Measurements from ENCODE around the gene DPH1.

Gene DPH1

DNA sequence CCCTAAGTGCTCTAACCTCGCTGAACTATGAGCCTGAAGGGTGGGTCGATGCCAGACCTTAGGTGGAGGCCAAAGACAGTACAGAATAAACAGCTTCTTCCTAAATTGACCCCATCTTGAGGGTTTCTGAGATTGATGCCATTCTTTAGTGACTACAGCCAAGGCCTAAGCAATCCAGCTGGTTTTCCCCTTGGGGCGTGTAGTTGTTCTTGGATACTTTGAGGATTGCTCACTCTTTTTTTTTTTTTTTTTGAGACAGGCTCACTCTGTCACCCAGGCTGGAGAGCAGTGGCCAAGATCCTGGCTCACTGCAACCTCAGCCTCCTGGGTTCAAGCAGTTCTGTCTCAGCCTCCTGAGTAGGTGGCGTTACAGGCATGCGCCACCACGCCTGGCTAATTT, 13.8 kb downstream of the DPH1 start:
- Histone ChIP-seq H4K20me1 (ENCODE audit: control insufficient read depth, insufficient read depth, low read depth, low read length) (peaks cover 3% of the 10 kb centered on the region; the same call in 1 of the 2 replicates), H3F3A (ENCODE audit: control insufficient read depth, insufficient read depth) (no peaks in the 10 kb centered on the region; the same call in 1 of the 2 replicates), H3K36me3 (ENCODE audit: control insufficient read depth, low read length) (peaks cover 26% of the 10 kb centered on the region), H3K4me3 (ENCODE audit: low read length) (no peak overlapping the region), H3K9me2 (replicated peaks; ENCODE audit: control insufficient read depth, low read length) (no peaks in the 10 kb centered on the region), H3K4me2 (ENCODE audit: low read length) (no peak overlapping the region), H3K4me1 (ENCODE audit: control insufficient read depth, low read length) (peaks cover 18% of the 10 kb centered on the region), H3K27me3 (ENCODE audit: control insufficient read depth, low read length) (peaks cover 3% of the 10 kb centered on the region), H3K27ac (ENCODE audit: low read depth, low read length) (no peak overlapping the region), H3K9me3 (ENCODE audit: control insufficient read depth, insufficient read depth, low read length) (no peaks in the 10 kb centered on the region), H3K79me2 (ENCODE audit: control insufficient read depth, low read length) (peaks cover 18% of the 10 kb centered on the region)
- TF ChIP-seq, protein P1, sequence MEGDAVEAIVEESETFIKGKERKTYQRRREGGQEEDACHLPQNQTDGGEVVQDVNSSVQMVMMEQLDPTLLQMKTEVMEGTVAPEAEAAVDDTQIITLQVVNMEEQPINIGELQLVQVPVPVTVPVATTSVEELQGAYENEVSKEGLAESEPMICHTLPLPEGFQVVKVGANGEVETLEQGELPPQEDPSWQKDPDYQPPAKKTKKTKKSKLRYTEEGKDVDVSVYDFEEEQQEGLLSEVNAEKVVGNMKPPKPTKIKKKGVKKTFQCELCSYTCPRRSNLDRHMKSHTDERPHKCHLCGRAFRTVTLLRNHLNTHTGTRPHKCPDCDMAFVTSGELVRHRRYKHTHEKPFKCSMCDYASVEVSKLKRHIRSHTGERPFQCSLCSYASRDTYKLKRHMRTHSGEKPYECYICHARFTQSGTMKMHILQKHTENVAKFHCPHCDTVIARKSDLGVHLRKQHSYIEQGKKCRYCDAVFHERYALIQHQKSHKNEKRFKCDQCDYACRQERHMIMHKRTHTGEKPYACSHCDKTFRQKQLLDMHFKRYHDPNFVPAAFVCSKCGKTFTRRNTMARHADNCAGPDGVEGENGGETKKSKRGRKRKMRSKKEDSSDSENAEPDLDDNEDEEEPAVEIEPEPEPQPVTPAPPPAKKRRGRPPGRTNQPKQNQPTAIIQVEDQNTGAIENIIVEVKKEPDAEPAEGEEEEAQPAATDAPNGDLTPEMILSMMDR (IDR thresholded peaks at IDR 0.05; ENCODE audit: low read depth, low read length, poor library complexity, severe bottlenecking) = no peak
- TF ChIP-seq EZH2phosphoT487 (IDR thresholded peaks at IDR 0.05; ENCODE audit: borderline replicate concordance, low read length) = no peak

DNA sequence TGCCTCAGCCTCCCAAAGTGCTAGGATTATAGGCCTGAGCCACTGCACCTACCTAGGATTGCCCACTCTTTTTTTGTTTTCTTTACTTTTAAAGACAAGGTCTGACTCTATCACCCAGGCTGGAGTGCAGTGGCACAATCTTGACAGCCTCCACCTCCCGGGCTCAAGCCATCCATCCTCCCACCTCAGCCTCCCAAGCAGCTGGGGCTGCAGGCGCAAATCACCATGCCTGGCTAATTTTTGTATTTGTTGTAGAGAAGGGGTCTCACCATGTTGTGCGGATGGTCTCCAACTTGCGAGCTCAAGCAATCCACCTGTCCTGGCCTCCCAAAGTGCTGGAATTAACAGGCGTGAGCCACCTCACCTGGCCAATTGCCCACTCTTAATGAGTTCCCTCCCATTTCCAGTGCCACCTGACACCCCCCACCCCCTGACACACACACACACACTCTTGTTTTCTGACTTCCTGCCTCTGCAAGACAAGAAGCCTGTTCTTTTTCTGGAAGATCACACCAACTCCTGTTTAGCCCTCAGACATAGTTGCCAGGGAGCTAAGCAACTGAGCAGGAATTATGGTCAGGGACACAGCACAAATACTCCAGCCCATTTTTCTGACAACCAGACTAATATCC, 14.4 kb downstream of the DPH1 start:
- no peak overlapping the region for H3K4me3 ChIP-seq (ENCODE audit: low read length)
- H3K27me3 ChIP-seq (ENCODE audit: control insufficient read depth, low read length) = peaks cover 9% of the 10 kb centered on the region
- H3F3A ChIP-seq (ENCODE audit: control insufficient read depth, insufficient read depth) = no peaks in the 10 kb centered on the region; the same call in 1 of the 2 replicates
- H3K9me2 ChIP-seq (replicated peaks; ENCODE audit: control insufficient read depth, low read length) = no peaks in the 10 kb centered on the region
- no peak overlapping the region for H3K4me2 ChIP-seq (ENCODE audit: low read length)
- H3K9me3 ChIP-seq (ENCODE audit: control insufficient read depth, insufficient read depth, low read length) = no peaks in the 10 kb centered on the region
- peaks cover 26% of the 10 kb centered on the region for H3K36me3 ChIP-seq (ENCODE audit: control insufficient read depth, low read length)
- peaks cover 18% of the 10 kb centered on the region for H3K79me2 ChIP-seq (ENCODE audit: control insufficient read depth, low read length)
- TF ChIP-seq EZH2phosphoT487 (IDR thresholded peaks at IDR 0.05; ENCODE audit: borderline replicate concordance, low read length) = no peak
- TF ChIP-seq, protein P1 (IDR thresholded peaks at IDR 0.05; ENCODE audit: low read depth, low read length, poor library complexity, severe bottlenecking) = no peak
- no peak overlapping the region for H3K27ac ChIP-seq (ENCODE audit: low read depth, low read length)
- H4K20me1 ChIP-seq (ENCODE audit: control insufficient read depth, insufficient read depth, low read depth, low read length) = peaks cover 3% of the 10 kb centered on the region; the same call in 1 of the 2 replicates
- peaks cover 22% of the 10 kb centered on the region for H3K4me1 ChIP-seq (ENCODE audit: control insufficient read depth, low read length)

DNA sequence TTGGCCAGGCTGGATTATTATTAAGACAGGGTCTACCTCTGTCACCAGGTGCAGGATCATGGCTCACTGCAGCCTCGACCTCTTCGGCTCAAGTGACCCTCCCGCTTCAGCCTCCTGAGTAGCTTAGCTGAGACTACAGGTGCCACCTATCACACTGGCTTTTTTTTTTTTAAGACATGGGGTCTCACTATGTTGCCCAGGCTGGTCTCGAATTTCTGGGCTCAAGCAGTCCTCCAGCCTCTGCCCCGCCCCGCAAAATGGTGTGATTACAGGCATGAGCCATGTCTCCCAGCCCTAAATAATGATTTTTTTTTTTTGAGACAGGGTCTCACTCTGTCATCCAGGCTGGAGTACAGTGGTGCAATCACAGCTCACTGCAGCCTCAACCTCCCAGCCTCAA, 17.6 kb downstream of the DPH1 start:
- no peaks in the 10 kb centered on the region for H4K20me1 ChIP-seq (ENCODE audit: control insufficient read depth, insufficient read depth, low read depth, low read length)
- peaks cover 26% of the 10 kb centered on the region for H3K4me1 ChIP-seq (ENCODE audit: control insufficient read depth, low read length)
- peaks cover 11% of the 10 kb centered on the region for H3K79me2 ChIP-seq (ENCODE audit: control insufficient read depth, low read length)
- no peaks in the 10 kb centered on the region; the same call in 1 of the 2 replicates for H3F3A ChIP-seq (ENCODE audit: control insufficient read depth, insufficient read depth)
- H3K9me3 ChIP-seq (ENCODE audit: control insufficient read depth, insufficient read depth, low read length) = no peaks in the 10 kb centered on the region
- H3K27ac ChIP-seq (ENCODE audit: low read depth, low read length) = no peak overlapping the region
- H3K36me3 ChIP-seq (ENCODE audit: control insufficient read depth, low read length) = peaks cover 19% of the 10 kb centered on the region
- peaks cover 33% of the 10 kb centered on the region for H3K27me3 ChIP-seq (ENCODE audit: control insufficient read depth, low read length)
- no peaks in the 10 kb centered on the region for H3K9me2 ChIP-seq (replicated peaks; ENCODE audit: control insufficient read depth, low read length)
- no peak overlapping the region for H3K4me2 ChIP-seq (ENCODE audit: low read length)
- no peak for TF ChIP-seq EZH2phosphoT487 (IDR thresholded peaks at IDR 0.05; ENCODE audit: borderline replicate concordance, low read length)
- TF ChIP-seq, protein P1 (IDR thresholded peaks at IDR 0.05; ENCODE audit: low read depth, low read length, poor library complexity, severe bottlenecking) = no peak
- H3K4me3 ChIP-seq (ENCODE audit: low read length) = no peak overlapping the region

Measured in DOHH2 (cell line).